A673 (cell line): ENCODE data around the gene RAB11FIP4. TPM values are rescaled to one million over a fixed set of nuclear protein-coding genes. Genes with fewer than 3 reads are reported as not detected.

ENCODE experiments used
- BruUV-seq: library from RNA; stranded (reverse); fragments of 400-500 nt; replicated peaks from 2 replicates; lab custom pipeline; 2021; lab: Mats Ljungman, UMichigan
- CTCF ChIA-PET: fragments of 300-600 bp; sonication (Branson Sonifier 250); formaldehyde crosslinking; loops from one replicate; lab custom pipeline; 2022; ENCODE audit warnings: antibody characterized with exemption; lab: Charles Lee
- POLR2A ChIA-PET: fragments of 300-600 bp; sonication (Branson Sonifier 250); formaldehyde crosslinking; loops from one replicate; lab custom pipeline; 2022; ENCODE audit warnings: antibody characterized with exemption; ENCODE audit not compliant: low non-redundant PET; lab: Charles Lee
- DNase-seq: peaks from one replicate; pipeline ENCODE4 v3.0.0-alpha.2; 2015; ENCODE audit warnings: low spot score
- H3K27ac ChIP-seq: fragments of 200-600 bp; sonication (generic); 2 replicates; pipeline ENCODE4 v1.5.1; 2016; ENCODE audit warnings: mixed run types, low read depth, mild to moderate bottlenecking, mixed read lengths, antibody characterized with exemption, low read length; ENCODE audit not compliant: poor library complexity, severe bottlenecking
- H3K27me3 ChIP-seq: fragments of 200-600 bp; sonication (generic); replicated peaks from 2 replicates; pipeline ENCODE4 v1.6.1; 2017; ENCODE audit warnings: mixed run types, low read depth, mild to moderate bottlenecking, mixed read lengths, antibody characterized with exemption, low read length; ENCODE audit not compliant: insufficient read depth, poor library complexity
- H3K36me3 ChIP-seq: fragments of 200-600 bp; sonication (generic); 2 replicates; pipeline ENCODE4 v1.6.1; 2016; ENCODE audit warnings: mixed run types, mild to moderate bottlenecking, mixed read lengths, antibody characterized with exemption, low read length; ENCODE audit not compliant: insufficient read depth, poor library complexity, severe bottlenecking
- H3K4me1 ChIP-seq: fragments of 200-600 bp; sonication (generic); 2 replicates; pipeline ENCODE4 v1.6.1; 2017; ENCODE audit warnings: mixed run types, mild to moderate bottlenecking, mixed read lengths, antibody characterized with exemption, low read length; ENCODE audit not compliant: insufficient read depth, poor library complexity, severe bottlenecking
- H3K4me3 ChIP-seq: fragments of 200-600 bp; sonication (generic); 2 replicates; pipeline ENCODE4 v1.5.1; 2016; ENCODE audit warnings: low read depth, mixed run types, mild to moderate bottlenecking, mixed read lengths, low read length; ENCODE audit not compliant: poor library complexity, severe bottlenecking
- H3K9me3 ChIP-seq: fragments of 200-600 bp; sonication (generic); 2 replicates; pipeline ENCODE4 v1.6.1; 2016; ENCODE audit warnings: mixed run types, low read depth, mild to moderate bottlenecking, mixed read lengths, antibody characterized with exemption, low read length; ENCODE audit not compliant: poor library complexity, severe bottlenecking
- CTCF ChIP-seq: fragments of 300-800, 200-600 bp; sonication (generic); conservative IDR thresholded peaks from 2 replicates; pipeline ENCODE4 v1.5.1; 2017; ENCODE audit warnings: low read depth, mild to moderate bottlenecking, antibody characterized with exemption, low read length, moderate library complexity, mixed read lengths
- EZH2 ChIP-seq: fragments of 200-600 bp; sonication (generic); IDR thresholded peaks from 2 replicates; pipeline ENCODE4 v1.6.1; 2017; ENCODE audit warnings: borderline replicate concordance, low read depth, mild to moderate bottlenecking, mixed read lengths, antibody characterized with exemption, low read length; ENCODE audit not compliant: poor library complexity, severe bottlenecking
- intact Hi-C: fragments of 100-400 bp; cut with micrococcal nuclease; formaldehyde crosslinking; loops from one replicate; pipeline ENCODE4 v1.10.0; 2022; ENCODE audit not compliant: unreplicated experiment
- total RNA-seq: library from RNA; stranded (reverse); gene quantifications from 2 replicates; pipeline ENCODE4 v1.2.3, GENCODE V29; 2021

Gene RAB11FIP4
- total RNA-seq, 1 experiment from 2014 or later, result 2.4 TPM

DNA sequence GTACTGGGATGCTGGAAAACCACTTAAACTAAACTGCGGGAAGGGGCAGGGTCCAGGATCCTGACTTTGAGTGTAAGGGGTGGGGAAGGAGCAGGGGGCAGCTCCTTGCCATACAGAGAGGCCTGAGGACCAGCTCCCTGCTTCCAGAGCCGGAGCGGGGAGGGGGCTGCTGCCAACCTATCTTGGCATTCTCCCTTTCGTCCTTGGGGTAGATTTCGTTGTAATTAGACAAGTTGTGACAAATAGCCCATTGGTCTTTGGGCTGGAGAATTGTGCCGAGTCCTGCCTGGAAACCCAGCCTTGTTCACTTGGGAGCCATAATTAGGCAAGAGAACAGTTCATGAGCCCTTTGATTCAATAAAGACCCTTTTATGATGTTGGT is 175.5 kb downstream of the RAB11FIP4 start:
- Histone ChIP-seq H3K27ac (no peak overlapping the region), H3K27me3 (no peaks in the 10 kb centered on the region), H3K4me1 (no peaks in the 10 kb centered on the region), H3K9me3 (no peaks in the 10 kb centered on the region), H3K36me3 (no peaks in the 10 kb centered on the region), H3K4me3 (no peak overlapping the region)
- TF ChIP-seq CTCF, result no peak
- intact Hi-C loops, result no loop called here
- DNase-seq, result no peak
- no TSS peak for BruUV-seq
- ChIA-PET CTCF (no interaction called here), POLR2A (no interaction called here)

- H3K4me3 ChIP-seq, result no peak overlapping the region
- ChIA-PET POLR2A (no interaction called here), CTCF (no interaction called here)
- no peaks in the 10 kb centered on the region for H3K4me1 ChIP-seq
- H3K27me3 ChIP-seq, result no peaks in the 10 kb centered on the region
- no TSS peak for BruUV-seq
- no peaks in the 10 kb centered on the region for H3K9me3 ChIP-seq
- intact Hi-C loops, result no loop called here
- TF ChIP-seq EZH2 (no peak), CTCF (no peak)
- no peak for DNase-seq
- H3K27ac ChIP-seq, result no peak overlapping the region
- no peaks in the 10 kb centered on the region for H3K36me3 ChIP-seq
These were observed 176.6 kb downstream of the RAB11FIP4 start for GRCh38 chr17:31568121-31568520.

- Histone ChIP-seq H3K36me3 (no peaks in the 10 kb centered on the region), H3K4me3 (no peak overlapping the region), H3K27ac (no peak overlapping the region), H3K27me3 (no peaks in the 10 kb centered on the region), H3K9me3 (no peaks in the 10 kb centered on the region), H3K4me1 (no peaks in the 10 kb centered on the region)
- DNase-seq, result no peak
- POLR2A ChIA-PET, result no interaction called here
- intact Hi-C loops, result no loop called here
- CTCF ChIA-PET, result no interaction called here
- BruUV-seq, result no TSS peak
- TF ChIP-seq EZH2, result no peak
- TF ChIP-seq CTCF, result no peak
These were observed 177.1 kb downstream of the RAB11FIP4 start for GRCh38 chr17:31568539-31568938.
